Epidermal melanocyte (primary cell): Measurements from ENCODE around the gene CD177.
"Not testable (repeated sequence)": the region's sequence is repeated elsewhere in the genome, so short reads cannot be mapped to it uniquely, and the experiment has no call there.

ENCODE experiments used
- DNase-seq: peaks from one replicate; pipeline ENCODE4 v3.0.0; 2011; ENCODE audit warnings: low spot score; ENCODE audit not compliant: insufficient read length

Gene CD177, protein sequence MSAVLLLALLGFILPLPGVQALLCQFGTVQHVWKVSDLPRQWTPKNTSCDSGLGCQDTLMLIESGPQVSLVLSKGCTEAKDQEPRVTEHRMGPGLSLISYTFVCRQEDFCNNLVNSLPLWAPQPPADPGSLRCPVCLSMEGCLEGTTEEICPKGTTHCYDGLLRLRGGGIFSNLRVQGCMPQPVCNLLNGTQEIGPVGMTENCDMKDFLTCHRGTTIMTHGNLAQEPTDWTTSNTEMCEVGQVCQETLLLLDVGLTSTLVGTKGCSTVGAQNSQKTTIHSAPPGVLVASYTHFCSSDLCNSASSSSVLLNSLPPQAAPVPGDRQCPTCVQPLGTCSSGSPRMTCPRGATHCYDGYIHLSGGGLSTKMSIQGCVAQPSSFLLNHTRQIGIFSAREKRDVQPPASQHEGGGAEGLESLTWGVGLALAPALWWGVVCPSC

DNA sequence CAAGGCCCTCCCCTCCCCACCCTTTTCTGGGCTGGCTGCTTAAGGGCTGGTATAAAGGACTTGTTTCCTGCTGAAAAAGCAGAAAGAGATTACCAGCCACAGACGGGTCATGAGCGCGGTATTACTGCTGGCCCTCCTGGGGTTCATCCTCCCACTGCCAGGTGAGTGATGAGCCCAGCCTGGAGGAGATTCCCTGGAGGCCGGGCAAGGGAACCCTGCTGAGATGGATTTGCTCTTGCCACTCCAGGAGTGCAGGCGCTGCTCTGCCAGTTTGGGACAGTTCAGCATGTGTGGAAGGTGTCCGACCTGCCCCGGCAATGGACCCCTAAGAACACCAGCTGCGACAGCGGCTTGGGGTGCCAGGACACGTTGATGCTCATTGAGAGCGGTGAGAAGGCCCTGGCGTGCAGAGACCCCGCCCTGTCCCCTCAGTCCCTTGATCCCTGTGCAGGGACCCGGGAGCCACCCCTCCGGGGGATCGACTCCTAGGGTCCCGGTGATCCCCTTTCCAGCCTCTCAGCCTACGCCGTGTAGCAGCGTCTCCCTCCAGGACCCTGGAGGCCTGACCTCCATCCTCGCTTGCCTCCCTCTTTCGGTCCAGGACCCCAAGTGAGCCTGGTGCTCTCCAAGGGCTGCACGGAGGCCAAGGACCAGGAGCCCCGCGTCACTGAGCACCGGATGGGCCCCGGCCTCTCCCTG is at the start of gene CD177:
Gene CD177, plus strand, starts transcription at position 81 of the 699 bp plus-strand sequence. Its CDS starts 29 bp downstream, at position 110.
- DNase-seq, result no peak

GRCh38 chr19:43305642-43306041 is 47.8 kb upstream of the CD177 start:
- DNase-seq, result no peak

GRCh38 chr19:43306097-43306496 is 47.4 kb upstream of the CD177 start:
- DNase-seq, result no peak

- DNase-seq, result no peak
These were observed 45.2 kb upstream of the CD177 start for GRCh38 chr19:43308244-43308815.

DNA sequence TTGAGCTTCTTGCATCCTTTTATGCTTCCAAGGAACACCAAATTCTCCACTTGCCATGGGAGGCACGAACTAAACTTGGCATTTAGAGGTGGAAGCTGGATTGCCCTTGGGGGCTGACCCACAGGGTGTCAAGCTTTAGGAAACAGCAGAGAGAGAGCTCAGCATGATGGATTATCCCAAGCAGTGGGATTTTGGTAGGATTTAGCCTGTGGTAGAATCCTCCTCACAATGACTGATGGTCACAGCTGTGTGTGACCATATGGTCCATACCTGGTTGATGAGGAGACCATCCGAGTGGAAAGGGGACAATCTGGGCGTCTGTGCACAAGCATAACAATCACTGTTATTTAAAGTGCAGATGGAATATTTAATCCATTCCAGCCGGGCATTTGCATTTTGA is 44.0 kb upstream of the CD177 start:
- no peak for DNase-seq

DNA sequence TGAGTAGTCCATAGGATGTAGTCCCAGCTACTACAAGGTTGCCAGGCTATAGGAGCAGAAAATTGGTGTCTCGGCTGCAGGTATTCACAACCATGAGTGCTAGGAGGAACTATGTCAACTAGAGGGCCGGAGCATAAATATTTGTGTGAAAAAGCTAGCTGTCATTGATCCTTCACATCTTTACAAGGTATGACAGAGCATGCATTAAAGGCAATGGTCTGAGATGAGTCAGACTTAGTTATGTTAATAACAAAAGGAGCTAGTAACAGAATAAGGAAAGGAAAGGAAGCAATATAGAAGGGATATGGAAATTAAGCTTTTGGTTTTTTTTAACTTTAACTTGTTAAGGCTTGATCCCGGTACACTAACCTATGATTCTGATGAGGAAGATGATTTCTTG is 43.3 kb upstream of the CD177 start:
- DNase-seq, result no peak

DNA sequence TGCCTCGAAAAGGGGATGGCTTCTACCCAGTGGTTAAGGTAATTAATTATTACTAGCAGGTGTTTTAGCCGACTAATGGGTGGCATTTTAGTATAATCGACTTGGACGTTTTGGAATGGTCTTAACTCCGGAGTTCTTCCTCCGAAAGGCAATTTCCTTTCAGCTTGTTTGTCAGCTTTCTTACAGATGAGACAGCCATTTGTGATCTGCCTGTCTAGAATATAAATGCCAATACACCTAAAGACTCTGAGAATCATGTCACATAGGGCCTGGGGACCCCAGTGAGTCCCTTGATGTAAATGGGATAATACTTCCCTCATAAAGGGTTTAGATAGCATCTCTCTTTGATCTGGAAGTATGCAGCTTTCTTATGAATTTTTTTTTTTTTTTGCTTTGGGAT is 42.2 kb upstream of the CD177 start:
- DNase-seq, result no peak

DNA sequence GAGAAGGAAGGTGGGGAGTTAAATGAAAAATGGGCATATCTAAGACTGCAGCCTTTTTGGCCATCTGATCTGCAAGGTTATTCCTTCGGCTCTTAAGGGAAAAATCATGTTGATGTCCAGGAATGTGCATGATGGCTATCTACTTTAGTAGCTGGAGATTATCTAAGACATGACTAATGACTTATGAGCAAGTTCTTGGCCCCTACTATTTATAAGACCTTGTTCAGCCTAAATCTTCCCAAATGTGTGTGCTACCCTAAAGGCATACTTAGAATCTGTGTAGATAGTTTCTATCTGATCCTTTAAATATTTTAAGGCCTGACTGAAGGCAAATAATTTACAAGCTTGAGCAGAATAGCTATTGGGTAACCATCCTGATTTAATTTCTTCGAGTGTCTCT is 41.8 kb upstream of the CD177 start:
- DNase-seq, result no peak

DNA sequence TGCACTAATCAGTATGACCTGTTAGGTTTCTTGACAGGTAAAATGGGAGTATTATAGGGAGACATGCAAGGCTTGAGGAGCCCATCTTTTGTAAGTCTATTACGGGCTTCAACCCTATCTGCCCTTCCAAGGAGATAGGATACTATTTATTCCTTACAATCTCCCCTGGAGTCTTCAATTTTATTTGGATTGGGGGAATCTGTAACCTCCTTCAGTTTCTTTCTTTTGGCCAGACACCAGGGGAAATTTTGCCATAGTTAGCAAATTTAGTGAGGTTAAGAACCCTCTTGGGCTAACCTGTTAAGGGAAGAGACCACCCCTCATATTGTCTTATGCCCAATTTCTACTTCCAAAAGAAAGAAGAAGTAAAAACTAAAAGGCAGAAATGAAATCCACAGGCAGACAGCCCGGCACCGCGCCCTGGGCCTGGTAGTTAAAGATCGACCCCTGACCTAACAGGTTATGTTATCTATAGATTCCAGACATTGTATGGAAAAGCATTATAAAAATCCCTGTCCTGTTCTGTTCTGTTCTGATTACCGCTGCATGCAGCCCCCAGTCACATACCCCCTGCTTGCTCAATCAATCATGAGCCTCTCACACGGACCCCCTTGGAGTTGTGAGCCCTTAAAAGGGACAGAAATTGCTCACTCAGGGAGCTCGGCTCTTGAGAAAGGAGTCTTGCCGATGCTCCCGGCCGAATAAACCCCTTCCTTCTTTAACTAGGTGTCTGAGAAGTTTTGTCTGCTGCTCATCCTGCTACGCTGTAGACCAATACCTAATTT is 39.6 kb upstream of the CD177 start:
- DNase-seq, result no peak

DNA sequence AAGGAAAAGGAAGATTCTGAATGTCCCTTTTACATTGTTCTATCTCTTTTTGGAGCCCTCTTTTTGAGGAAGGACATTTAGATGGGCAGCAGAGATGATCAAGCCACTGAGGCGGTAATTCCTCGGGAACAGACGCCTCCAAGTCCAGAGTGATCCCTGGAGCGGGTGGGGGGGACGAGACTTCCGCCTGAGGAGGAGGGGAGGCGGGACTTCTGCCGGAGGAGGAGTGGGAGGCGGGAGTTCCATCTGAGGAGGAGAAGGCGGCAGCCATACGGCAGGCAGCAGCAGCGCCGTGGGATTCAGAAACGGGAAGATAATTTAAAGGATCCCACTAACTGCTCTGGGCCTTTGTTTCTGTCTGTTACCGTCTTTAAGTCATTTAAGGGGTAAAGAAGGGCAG is 37.6 kb upstream of the CD177 start:
- no peak for DNase-seq

- no peak for DNase-seq
These were observed 36.7 kb upstream of the CD177 start for GRCh38 chr19:43316591-43317319.

DNA sequence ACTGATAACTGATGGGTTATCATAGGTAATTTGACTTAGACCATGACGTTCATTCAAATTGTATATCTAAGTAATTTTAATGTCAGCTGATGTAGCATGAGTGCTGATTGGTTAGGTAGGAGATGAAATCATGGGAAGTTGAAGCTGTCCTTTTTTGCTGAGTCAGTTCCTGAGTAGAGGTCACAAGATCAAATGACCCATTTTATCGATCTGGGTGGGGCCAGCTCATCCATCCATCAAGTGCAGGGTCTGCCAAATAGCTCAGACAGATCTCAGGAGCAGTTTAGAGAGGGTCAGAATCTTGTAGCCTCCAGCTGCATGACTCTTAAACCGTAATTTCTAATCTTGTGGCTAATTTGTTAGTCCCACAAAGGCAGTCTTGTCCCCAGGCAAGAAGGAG is 35.3 kb upstream of the CD177 start:
- DNase-seq, result no peak

DNA sequence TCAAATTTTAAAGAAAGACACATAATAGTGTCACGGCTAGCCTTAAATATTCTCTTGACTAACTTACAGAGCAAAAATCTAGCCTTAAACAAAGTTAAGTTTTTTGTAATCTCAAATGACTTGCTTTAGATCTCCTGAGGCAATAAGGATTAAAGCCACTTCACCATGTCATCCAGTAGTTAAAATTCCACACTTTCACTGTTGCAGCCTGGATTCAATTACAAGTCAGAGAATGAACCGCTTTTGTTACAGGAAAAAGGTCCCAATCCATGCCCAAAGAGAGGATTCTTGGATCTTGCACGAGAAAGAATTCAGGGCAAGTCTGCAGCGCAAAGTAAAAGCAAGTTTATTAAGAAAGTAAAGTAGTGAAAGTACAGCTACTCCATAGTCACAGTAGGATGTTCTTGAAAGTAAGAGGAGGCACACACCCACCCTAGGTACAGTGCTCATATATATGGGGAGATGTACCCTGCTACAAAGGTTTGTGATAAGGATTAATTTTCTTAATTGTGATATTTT is 34.6 kb upstream of the CD177 start:
- DNase-seq, result no peak

DNA sequence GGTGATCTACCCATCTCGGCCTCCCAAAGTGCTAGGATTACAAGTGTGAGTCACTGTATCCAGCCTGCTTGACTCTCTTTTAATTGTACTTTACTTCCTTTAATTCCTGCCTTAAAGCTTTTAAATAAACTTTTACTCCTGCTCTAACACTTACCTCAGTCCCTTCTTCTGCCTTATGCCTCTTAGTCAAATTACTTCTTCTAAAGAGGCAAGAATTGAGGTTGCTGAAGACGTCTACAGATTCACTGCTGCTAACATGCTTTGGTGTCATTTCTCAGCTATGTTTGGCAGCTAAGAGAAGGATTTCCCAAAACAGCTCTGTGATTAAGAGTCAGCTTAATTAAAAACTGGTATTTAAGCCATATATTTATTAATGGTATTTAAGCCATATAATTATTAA is 32.9 kb upstream of the CD177 start:
- no peak for DNase-seq

GRCh38 chr19:43326761-43327160 is 26.7 kb upstream of the CD177 start:
- not testable (repeated sequence) for DNase-seq

DNA sequence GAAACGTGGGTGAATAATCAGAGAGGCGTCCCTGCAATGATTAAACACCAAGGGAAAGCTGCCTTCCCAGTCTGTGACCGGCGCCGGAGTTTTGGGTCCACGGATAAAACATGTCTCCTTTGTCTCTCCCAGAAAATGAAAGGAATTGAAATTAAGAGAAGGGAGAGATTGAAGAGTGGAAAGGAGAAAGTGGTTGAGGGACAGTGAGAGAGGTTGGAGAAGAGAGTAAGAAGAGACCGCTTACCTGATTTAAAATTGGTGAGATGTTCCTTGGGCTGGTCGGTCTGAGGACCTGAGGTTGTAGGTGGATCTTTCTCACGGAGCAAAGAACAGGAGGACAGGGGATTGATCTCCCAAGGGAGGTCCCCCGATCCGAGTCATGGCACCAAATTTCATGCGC is 24.9 kb upstream of the CD177 start:
- not testable (repeated sequence) for DNase-seq

DNA sequence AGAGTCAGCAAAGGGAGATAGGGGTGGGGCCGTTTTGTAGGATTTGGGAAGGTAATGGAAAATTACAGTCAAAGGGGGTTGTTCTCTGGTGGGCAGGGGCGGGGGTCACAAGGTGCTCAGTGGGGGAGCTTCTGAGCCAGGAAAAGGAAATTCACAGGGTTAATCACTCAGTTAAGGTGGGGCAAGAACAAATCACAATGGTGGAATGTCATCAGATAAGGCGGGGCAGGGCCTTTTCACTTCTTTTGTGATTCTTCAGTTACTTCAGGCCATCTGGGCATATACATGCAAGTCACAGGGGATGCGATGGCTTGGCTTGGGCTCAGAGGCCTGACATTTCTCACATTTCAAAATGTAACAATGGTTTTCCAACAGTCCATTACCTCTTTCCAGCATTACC is 24.4 kb upstream of the CD177 start:
- not testable (repeated sequence) for DNase-seq

- no peak for DNase-seq
These were observed 23.5 kb upstream of the CD177 start for GRCh38 chr19:43329989-43330388.

GRCh38 chr19:43330726-43331434 is 22.6 kb upstream of the CD177 start:
- DNase-seq, result no peak

GRCh38 chr19:43331435-43332010 is 22.0 kb upstream of the CD177 start:
- DNase-seq, result no peak
